ENCODE data around the gene PUS1. TPM values are rescaled to one million over a fixed set of nuclear protein-coding genes. Genes with fewer than 3 reads are reported as not detected.

PUS1 gene
- total and polyA plus RNA-seq, 9 of the 15 experiments (the other 6 are each of a cell fraction or from before 2014, with no cell fraction given), result 1.9 to 90.8 (median 30.0) TPM

DNA sequence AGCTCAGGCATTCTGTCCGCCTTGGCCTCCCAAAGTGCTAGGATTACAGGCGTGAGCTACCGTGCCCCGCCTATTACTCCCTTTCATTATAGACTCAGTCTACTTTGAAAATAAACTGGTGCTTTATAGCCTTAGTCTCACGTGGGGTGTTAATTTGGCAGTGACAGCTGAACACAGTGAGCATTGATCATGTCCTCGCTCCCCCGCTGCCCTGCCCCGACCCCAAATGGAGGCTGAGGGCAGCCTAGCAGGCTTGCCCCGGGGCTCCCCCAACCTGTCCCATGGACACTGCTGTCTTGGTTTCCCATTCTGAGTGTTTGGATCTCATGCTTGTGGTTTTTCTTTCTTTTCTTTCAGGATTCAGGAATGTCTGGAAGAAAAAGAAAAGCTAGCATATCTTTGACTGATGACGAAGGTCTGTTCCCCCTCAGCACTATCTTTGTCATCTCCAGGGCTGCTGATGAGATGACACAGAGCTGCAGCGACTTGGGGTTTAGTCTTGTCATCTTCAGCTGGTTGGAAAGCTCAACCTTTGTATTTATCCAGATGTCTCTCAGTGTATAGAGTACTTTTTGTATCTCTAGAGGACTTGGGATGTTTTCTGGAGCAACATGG lies 62.8 kb downstream of the PUS1 start:
- H3K4me3 ChIP-seq, result no peak overlapping the region
- H3K36me3 ChIP-seq (ENCODE audit: control insufficient read depth, insufficient read depth, low read length), result peaks cover 84% of the 10 kb centered on the region
- no peak for FAIRE-seq
- no peak for DNase-seq (ENCODE audit: extremely low read depth in 1 of 4, low spot score in 3 of 4)
- H3K79me2 ChIP-seq (ENCODE audit: control insufficient read depth, insufficient read depth, low read length), result no peaks in the 10 kb centered on the region
- TF ChIP-seq, protein P1, sequence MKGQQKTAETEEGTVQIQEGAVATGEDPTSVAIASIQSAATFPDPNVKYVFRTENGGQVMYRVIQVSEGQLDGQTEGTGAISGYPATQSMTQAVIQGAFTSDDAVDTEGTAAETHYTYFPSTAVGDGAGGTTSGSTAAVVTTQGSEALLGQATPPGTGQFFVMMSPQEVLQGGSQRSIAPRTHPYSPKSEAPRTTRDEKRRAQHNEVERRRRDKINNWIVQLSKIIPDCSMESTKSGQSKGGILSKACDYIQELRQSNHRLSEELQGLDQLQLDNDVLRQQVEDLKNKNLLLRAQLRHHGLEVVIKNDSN (CRISPR knock-in tag; IDR thresholded peaks at IDR 0.05), result no peak
- TF ChIP-seq ETV6 (IDR thresholded peaks at IDR 0.05; ENCODE audit: borderline replicate concordance in 1 of 2, low read depth in 2 of 2, low read length in 1 of 2) (no peak), ETV6 (CRISPR knock-in tag; IDR thresholded peaks at IDR 0.05; ENCODE audit: borderline replicate concordance) (no peak)
- TF ChIP-seq, protein P2, sequence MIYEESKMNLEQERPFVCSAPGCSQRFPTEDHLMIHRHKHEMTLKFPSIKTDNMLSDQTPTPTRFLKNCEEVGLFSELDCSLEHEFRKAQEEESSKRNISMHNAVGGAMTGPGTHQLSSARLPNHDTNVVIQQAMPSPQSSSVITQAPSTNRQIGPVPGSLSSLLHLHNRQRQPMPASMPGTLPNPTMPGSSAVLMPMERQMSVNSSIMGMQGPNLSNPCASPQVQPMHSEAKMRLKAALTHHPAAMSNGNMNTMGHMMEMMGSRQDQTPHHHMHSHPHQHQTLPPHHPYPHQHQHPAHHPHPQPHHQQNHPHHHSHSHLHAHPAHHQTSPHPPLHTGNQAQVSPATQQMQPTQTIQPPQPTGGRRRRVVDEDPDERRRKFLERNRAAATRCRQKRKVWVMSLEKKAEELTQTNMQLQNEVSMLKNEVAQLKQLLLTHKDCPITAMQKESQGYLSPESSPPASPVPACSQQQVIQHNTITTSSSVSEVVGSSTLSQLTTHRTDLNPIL (CRISPR knock-in tag; IDR thresholded peaks at IDR 0.05), result no peak
- no peaks in the 10 kb centered on the region for H3K9me1 ChIP-seq (ENCODE audit: control insufficient read depth, insufficient read depth, low read length)
- in situ Hi-C loops (cut with MboI) (no loop called here), intact Hi-C loops (cut with micrococcal nuclease) (no loop called here)
- ChIA-PET CTCF (ENCODE audit: low intra/inter-chr PET ratio) (no interaction called here), POLR2A (interaction anchor here (0.6 kb wide), 1 partner anchor 46 kb away, joined by 3 read pairs; no protein-coding TSS in a partner anchor)
- H4K20me1 ChIP-seq (replicated peaks; ENCODE audit: control insufficient read depth, insufficient read depth, low read length), result no peaks in the 10 kb centered on the region
- H3K9me3 ChIP-seq (replicated peaks; ENCODE audit: control insufficient read depth, insufficient read depth, low read depth, low read length), result no peaks in the 10 kb centered on the region
- no peak overlapping the region for H3K9ac ChIP-seq (ENCODE audit: insufficient read depth in 1 of 2, low read depth in 2 of 2, low read length in 2 of 2)
- H3K4me1 ChIP-seq (replicated peaks in 1 of 2; ENCODE audit: control insufficient read depth in 2 of 2, insufficient read depth in 2 of 2, low read length in 2 of 2), result peaks cover 0 to 4% of the 10 kb centered on the region in 2 experiments; a peak in 3 of 5 replicates
- no peak overlapping the region for H3K27ac ChIP-seq (ENCODE audit: extremely low read depth, low read depth, low read length)
- no TSS peak for BruUV-seq (replicated peaks)
- no peak for ATAC-seq
- H3K27me3 ChIP-seq (ENCODE audit: control insufficient read depth in 2 of 2, insufficient read depth in 2 of 2, low read length in 2 of 2), result no peaks in the 10 kb centered on the region
- no peak overlapping the region for H3K4me2 ChIP-seq (ENCODE audit: insufficient read depth, low read length)
- 81% methylated on average over 11 of the region's 11 CpGs for WGBS (ENCODE audit: insufficient coverage, low coverage, missing lambda C conversion rate)
- H2AFZ ChIP-seq (ENCODE audit: low read depth, low read length), result no peak overlapping the region
